Measurements from ENCODE around the gene PRPF31.
"Not testable (repeated sequence)": the region's sequence is repeated elsewhere in the genome, so short reads cannot be mapped to it uniquely, and the experiment has no call there.

The PRPF31 gene

DNA sequence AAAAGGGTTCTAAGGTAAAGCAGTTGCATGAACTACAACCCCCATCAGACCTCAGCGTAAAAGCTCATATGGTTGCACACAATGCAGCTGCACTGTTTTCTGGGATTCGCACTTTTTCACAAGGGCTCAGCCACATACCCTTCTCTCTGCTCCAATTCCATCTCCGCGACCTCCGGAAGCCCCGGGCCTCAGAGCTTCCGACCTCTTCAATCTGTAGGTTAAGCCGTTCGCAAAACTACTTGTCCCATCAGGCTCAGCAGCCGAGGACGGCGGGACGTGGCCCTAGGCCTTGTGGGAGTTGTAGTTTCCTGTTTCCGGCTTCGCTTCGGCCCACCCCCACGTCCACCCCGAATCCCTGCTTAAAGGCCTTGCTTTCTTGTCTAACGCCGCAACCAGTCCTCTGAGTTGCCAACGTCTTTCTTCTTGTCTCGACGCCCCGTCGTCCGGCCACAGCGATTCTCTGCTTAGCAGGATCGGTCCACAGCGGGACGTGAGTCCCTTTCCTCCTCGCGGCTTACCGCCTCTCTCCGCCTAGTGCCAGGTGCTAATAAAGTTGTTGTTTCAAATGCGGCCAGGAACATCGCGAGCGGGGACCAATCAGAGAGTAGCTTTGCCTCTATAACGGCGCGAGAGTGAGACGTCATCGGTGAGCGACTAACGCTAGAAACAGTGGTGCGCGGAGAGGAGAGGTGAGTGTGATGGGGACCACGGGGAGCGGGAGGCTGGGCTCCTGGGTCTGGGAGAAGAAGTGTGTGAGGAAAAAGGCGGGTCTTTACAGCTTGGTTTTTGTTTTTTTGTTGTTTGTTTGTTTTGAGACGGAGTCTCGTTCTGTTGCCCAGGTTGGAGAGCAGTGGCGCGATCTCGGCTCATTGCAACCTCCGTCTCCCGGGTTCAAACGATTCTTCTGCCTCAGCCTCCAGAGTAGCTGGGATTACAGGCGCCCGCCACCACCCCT lies at the start of gene PRPF31, which contains the start of gene TFPT:
PRPF31 (plus strand) TSS at position 646 of the 955 bp plus-strand sequence. CDS start 2,525 bp downstream, outside the sequence.
TFPT (minus strand) TSS at position 549 of the 955 bp plus-strand sequence; CDS start at position 161, 388 bp downstream.
- peak; percentile 99 for DNase-seq

DNA sequence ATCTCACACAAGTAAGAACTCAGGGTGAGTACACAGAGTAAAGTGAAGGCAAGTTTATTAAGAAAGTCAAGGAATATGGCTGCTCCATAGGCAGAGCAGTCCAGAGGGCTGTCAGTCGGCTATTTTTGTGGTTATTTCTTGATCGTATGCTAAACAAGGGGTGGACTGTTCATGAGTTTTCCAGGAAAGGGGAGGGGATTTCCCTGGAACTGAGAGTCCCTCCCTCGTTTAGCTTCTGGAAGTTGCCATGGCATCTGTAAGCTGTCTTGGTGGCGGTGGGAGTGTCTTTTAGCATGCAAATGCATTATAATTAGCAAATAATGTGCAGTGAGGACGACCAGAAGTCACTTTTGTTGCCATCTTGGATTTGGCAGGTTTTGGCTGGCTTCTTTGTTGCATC lies 46.1 kb upstream of the PRPF31 start:
- DNase-seq, result no peak

- DNase-seq, result no peak
Observed at GRCh38 chr19:54073829-54074228, 41.7 kb upstream of the PRPF31 start.

GRCh38 chr19:54074851-54075250 lies 40.7 kb upstream of the PRPF31 start:
- no peak for DNase-seq

- DNase-seq, result no peak
Observed at GRCh38 chr19:54077334-54077733, 38.2 kb upstream of the PRPF31 start.

GRCh38 chr19:54081032-54081431 lies 34.5 kb upstream of the PRPF31 start, which contains the start of gene TARM1:
TARM1 (minus strand) TSS chr19:54081365; CDS start chr19:54081340, 25 bp downstream.
- DNase-seq, result no peak

DNA sequence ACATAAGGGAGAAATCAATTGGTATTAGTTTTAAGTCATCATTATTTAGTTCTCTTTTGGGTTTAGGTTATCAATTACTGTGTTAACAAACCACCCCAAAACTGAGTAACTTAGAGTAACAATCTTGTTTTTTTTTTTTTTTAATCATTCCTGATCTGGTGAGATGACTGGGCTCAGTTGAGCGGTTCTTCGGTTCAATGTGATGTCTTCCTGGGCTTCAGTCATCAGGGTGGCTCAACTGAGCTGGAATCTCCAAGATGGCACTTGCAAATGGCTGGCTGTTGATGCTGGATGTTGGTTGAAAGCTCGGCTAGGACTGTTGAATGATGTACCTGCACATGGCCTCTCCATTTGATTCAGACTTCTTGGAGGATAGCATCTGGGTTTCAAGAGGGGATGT lies 31.1 kb upstream of the PRPF31 start:
- DNase-seq, result no peak

DNA sequence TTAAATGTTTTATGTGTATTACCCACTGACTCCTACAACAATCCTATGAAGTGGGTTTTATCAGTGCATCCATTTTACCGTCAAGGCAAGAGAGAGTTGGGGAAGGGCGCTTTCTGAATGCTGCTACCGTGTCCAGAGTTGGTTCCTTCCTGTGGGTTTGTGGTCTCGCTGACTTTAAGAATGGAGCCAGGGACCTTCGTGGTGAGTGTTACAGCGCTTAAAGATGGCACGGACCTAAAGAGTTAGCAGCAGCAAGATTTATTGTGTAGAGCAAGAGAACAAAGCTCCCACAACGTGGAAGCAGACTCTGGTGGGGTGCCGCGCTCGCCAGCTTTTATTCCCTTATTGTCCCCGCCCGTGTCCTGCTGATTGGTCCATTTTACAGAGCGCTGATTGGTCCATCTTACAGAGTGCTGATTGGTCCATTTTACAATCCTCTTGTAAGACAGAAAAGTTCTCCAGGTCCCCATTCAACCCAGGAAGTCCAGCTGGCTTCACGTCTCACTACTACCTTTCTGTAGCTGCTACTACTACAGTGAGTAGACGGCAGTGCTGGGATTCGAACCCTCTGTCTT lies 21.0 kb upstream of the PRPF31 start:
- no peak for DNase-seq

GRCh38 chr19:54095136-54095858 lies 20.3 kb upstream of the PRPF31 start:
- DNase-seq, result no peak

- DNase-seq, result peak; percentile 82
Observed at GRCh38 chr19:54095859-54096616, 19.5 kb upstream of the PRPF31 start.

DNA sequence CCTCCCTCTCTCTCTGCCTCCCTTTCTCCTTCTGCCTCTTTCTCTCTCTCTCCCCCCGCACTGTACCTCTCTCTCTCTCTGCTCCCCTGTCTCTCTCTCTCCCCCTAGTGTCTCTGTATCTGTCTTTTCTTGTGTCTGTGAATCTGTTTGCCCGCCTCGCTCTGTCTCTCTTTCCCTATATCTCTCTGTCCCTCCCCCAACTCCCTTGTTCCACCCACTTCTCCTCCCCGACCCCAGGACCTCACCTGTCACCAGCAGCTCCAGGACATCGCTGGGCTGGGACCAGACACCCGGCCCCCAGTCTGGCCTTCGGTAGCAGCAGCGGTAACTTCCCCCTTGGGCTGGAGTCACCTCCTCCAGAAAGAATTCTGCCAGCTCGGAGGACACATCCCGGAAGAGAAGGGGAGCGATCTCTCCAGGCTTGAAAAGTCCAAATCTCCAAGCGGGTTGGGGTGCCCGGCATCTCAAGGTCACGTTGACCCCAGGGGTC lies 18.9 kb upstream of the PRPF31 start:
- DNase-seq, result no peak

GRCh38 chr19:54099190-54099902 lies 16.2 kb upstream of the PRPF31 start:
- DNase-seq, result no peak

DNA sequence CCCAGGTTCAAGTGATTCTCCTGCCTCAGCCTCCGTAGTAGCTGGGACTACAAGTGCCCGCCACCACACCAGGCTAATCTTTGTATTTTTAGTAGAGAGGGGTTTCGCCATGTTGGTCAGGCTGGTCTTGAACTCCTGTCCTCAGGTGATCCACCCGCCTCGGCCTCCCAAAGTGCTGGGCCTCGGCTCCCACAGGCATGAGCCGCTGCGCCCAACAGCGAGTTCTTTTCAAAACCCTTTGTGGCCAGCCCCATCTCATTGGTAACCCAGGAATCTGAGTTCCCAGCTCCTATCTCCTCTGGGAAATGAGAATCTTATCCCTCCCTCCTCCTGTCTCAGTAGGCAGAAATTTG lies 15.7 kb upstream of the PRPF31 start:
- not testable (repeated sequence) for DNase-seq

DNA sequence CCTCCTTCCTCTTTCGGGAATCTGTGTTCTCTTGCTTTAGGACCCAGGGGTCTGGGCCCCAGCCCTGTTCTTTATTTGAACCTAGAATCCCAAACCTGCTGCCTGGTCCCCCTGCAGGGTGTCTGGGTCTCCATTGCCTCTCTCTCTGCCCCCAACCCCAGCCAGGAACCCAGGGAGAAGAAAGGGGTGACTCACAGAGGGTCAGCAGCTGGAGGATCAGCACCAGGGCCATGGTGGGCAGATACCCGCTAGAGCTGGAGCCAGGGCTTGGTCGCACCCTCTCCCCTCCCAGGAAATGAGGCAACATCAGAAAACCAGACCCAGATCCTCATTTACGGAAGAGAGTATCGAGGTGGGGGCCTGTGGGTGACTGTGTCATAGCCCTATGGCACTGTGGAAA lies 15.0 kb upstream of the PRPF31 start, which contains the start of gene OSCAR:
OSCAR (minus strand) TSS at position 243 of the 400 bp plus-strand sequence; CDS start at position 232, 11 bp downstream.
- no peak for DNase-seq

DNA sequence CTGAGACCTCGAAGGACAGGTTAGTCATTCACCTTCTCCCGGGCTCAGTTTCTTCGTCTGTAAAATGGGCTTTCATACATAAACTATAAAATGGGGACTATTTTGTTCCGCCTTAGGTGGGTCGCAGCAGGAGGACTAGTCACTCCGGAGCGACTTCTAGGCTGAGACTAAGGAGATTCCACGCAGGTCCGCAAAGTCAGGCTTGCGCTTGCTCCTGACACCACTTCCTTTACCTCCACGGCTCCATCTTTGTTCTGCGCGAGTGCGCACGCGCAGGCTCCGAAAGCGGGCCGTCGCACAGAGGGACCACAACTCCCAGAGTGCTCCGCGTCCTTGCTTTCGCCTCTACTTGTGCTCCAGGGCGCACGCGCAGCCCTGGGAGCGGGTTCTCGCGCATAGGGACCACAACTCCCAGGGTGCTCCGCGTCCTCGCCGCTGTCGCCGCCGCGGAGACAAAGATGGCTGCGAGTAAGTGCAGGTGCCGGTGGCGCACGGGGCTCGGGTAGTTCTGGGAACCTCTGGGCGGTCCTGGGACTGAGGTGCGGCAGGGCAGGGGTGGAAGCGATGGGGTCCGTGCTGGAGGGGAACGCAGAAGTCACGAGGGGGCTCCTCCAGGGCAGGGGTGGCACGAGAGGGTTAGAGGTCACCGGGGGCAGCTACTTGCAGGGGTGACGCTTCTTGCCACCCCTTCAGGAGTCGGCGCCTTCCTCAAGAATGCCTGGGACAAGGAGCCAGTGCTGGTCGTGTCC lies 13.0 kb upstream of the PRPF31 start, which contains the start of gene NDUFA3:
NDUFA3 (plus strand) TSS at position 435 of the 749 bp plus-strand sequence; CDS start at position 459, 24 bp downstream.
- peak; percentile 99 for DNase-seq

- DNase-seq, result no peak
Observed at GRCh38 chr19:54104998-54105715, 10.4 kb upstream of the PRPF31 start.

DNA sequence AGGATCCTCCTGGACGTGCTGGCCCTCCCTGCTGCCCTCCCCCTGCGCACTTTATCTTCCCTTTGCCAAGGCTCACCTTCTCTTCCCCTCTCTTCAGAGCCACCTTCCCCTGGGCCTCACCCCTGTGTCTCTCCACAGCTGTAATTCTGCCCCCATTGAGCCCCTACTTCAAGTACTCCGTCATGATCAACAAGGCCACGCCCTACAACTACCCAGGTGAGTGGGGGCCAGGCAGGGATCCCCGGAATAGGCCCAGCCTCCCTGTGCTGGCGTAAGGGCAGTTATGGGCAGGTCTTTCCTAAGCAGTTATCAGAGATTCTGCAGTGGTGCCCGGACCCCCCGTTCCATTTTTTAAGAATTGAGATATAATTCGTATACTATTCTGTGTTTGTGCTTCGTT lies 9.8 kb upstream of the PRPF31 start:
- peak; percentile 54 for DNase-seq

GRCh38 chr19:54106716-54107115 lies 8.8 kb upstream of the PRPF31 start:
- peak; percentile 57 for DNase-seq

GRCh38 chr19:54107876-54108490 lies 7.6 kb upstream of the PRPF31 start:
- DNase-seq, result peak; percentile 53
